HG02588 (cell line): ENCODE data around the gene KL.

Source experiments
- ATAC-seq: cut with Tn5 transposase; IDR thresholded peaks from one replicate; pipeline ENCODE4 v1.9.1; 2021; ENCODE audit warnings: mild to moderate bottlenecking, moderate library complexity; ENCODE audit not compliant: unreplicated experiment

KL gene

DNA sequence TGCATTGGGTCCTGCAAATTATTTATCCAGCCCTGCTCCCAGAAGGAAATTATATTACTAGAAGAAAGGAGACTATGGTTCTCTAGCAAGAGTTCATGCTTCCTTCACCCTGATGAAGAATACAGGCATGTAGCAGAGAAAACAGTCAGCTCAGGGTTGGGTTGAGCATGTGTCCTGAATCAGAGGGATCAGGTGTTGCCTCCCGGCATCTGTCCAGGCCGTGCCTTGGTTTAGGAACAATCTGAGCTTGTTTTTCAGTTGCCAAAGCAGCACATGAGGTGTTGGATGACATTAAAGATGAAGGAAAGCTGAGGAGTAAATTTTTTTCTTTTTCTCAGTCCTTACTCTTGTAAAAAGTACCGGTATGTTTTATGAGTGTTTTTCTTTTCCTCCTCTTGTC, 62.0 kb downstream of the KL start:
- no peak for ATAC-seq

- ATAC-seq, result no peak
These were observed 63.7 kb downstream of the KL start for GRCh38 chr13:33079960-33080359.

GRCh38 chr13:33080972-33081590, 64.9 kb downstream of the KL start:
- ATAC-seq, result no peak

DNA sequence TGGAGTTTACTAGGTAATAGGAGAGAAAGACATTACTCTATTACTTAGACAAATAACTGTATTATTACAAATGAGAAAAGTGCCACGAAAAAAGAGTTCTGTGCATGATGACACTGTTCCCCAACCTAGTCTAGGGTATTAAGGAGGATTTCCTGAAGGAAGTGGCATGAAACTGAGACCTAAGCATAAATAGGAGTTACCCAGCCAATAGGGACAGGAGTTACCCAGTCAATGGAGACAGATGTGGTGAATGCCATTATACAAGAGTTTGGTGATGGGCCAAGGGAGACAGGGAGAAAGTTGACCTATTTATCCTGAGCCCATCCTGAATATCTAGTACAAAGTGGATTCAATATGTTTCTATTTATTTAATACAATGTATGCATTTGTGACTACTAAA, 65.4 kb downstream of the KL start:
- ATAC-seq, result no peak

DNA sequence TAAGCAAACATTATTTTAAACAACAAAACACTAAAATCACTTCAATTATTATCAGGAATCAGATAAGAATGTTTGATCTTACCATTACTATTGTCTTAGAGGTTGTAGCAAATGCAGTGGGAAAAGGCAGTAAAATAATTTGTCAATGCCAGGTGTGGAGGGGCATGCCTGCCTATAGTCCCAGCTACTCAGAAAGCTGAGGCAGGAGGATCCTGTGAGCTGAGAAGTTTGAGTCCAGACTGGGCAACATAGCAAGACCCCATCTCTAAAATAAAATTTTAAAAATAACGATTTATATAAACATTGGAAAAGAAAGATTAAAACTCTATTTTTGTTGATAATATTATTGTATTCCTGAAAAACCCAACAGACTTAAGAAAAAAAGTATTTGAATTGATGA, 66.8 kb downstream of the KL start:
- ATAC-seq, result no peak

GRCh38 chr13:33087091-33087490, 70.9 kb downstream of the KL start:
- ATAC-seq, result no peak

GRCh38 chr13:33087790-33088189, 71.6 kb downstream of the KL start:
- ATAC-seq, result no peak

- no peak for ATAC-seq
These were observed 73.1 kb downstream of the KL start for GRCh38 chr13:33089311-33089710.

GRCh38 chr13:33090755-33091414, 74.7 kb downstream of the KL start:
- no peak for ATAC-seq

GRCh38 chr13:33091415-33091774, 75.2 kb downstream of the KL start:
- ATAC-seq, result no peak

- ATAC-seq, result no peak
These were observed 76.1 kb downstream of the KL start for GRCh38 chr13:33092073-33092987.

DNA sequence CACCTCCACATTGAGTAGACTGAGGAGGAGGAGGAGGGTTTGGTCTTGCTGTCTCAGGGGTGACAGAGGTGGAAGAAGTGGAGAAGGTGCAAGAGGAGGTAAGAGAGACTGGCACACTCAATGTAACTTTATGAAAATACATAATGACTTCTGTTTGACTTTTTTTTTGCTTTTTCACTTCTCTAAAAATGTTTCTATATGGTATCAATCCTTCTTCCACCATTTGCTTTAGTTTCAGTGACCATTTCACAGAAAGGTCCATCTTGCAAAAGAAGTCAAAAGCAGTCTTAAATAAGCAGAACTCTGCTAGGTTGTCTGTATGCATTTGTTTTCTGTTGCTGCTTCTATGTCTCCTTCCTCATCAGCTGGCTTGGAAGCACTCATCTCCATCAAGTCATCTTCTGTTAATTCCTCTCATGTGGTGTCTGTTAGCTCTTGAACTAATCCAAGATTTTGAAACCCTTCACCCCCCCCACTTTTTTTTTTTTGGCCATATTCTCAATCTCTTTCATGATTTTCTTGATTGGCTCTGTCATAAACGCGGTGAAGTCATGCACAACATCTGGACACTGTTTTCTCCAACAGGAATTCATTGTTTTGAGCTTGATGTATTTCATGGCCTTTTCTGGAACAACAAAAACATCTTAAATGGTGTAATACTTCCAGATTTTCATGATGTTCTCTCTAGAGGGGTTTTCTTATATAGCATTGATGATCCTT, 80.8 kb downstream of the KL start:
- no peak for ATAC-seq

DNA sequence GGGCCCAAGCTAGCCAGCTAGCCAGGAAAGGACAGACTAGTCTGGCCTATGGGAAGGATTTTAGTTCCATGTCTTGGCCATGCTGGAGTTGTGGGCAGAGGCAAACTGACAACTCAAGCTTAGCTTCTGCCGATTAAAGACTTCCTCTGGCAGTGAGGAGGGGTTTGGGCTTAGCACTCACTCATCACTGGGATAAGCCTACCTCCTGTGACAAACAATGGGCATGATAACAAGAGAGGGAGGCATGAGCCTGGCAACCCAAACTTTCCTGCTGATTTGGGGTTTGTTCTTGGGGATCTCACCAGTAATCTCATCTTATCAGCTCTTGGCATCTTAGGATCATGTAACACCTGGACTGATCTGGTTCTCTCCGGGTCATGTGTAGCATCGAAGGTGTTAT, 83.6 kb downstream of the KL start:
- ATAC-seq, result no peak

DNA sequence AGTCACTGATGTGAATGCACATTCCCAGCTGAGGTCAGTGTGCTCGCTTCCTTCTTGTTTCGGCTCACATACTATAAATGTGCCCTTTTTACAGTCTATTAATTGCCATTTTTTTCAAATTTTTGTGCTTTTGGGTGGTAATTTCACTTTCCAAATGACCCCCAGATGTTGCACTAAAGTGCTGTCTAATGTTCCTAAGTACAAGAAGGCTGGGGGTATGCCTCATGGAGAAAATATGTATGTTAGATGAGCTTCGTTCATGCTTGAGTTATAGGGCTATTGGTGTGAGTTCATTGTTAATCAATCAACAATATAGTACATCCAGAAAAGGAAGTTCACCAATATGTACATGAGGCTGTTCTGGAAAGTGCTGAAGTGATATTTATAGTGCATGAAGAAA, 84.7 kb downstream of the KL start:
- ATAC-seq, result no peak

- no peak for ATAC-seq
These were observed 85.6 kb downstream of the KL start for GRCh38 chr13:33101835-33102234.

DNA sequence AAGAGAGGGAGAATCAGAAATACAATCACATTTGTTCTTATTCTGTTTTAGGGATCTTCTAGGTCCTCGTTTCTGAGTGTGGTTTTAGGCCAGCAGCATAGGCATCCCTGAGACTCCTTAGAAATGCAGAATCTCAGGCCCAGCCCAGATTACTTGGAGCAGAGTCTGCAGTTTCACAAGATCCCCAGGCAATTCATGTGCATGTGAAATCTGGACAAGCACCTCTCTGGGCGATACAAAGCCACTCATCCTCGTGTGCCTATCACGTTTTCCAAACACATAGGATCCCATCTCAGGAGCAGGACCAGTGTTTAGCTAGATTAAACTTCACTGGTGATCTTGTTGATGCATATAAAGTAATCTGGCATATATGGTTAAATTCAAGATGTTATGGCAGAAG, 87.2 kb downstream of the KL start:
- no peak for ATAC-seq

DNA sequence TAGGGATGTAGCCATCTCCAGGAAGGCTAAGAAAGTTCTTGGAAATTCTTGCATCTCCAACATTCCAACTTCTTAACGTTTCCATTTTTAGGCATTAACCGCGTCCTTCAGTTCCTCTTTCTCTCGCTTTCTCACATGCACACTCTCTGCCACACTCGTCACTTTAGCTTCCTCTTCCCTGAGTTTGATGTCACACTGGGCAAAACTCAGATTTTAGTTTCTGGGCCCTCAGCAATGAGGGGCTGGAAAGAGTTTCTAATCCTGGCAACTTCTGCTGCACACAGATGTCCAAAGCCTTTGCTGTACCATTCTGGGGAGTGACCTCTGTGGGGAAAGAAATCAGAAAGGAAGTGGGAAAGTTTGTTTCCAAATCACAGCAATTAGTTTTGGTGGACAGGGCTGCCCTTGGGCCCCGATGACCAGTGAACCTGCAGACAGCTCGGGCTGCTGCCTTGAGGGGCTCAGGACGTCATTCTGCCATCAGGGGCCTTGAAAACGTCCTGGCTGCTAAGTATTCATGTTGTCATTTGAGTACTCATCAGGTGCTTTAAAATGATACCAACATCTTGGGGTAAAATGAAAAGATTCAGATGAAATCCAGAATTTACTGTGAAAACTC, 89.3 kb downstream of the KL start:
- ATAC-seq, result no peak

DNA sequence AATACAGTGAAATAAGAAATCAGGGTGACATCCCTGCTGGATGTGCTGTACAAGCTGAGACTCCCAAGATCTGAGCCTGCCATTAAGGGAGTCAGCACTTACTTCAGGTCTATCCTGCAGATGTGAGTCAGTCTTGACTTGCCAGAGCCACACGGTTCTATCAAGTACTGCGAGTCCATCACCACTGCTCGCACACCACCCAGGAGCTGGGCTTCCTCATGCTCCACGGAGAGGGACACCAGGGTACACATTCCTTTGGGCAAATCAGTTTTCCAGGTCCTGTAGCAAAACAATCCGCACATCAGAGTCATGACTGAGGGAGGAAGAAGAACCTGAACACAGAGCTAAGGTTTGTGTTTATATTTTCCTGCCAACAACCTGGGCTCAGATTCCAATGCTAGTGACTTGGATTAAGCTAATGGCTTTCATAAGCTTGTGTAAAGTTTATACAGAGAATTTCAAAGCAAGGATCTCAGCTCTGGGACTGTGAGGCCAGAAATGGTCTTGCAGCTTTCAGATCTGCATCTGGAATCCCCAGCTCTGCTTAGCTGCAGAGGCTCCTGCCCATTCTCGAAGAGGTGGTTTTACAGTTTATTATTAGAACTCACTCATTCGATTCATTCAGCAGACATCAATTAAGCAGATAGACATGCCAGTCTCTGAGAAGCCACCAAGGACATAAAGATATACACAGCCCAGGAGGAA, 90.6 kb downstream of the KL start:
- peak; percentile 37 for ATAC-seq

- no peak for ATAC-seq
These were observed 91.1 kb downstream of the KL start for GRCh38 chr13:33107361-33107760.

DNA sequence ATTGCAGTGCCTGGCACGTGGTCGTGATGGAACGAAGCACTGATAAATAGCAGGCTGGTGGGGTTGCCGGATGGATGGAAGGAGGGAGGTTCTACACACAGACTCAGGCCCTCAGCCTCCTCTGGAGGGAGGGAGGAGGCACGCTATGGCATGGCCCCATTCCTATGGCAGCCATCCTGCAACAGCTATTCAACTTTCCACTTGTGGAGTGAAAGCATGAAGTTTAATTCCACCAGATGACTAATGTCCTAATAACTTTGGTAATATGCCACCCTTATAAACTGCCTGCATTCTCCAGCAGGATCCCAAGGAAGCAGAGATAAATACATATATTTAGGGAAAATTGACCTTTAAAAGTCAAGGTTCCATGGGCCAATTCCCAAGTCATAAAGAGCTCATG, 92.4 kb downstream of the KL start:
- no peak for ATAC-seq
